GM23338 (cell line): ENCODE measurements around the gene PIEZO2. TPM values are rescaled to one million over a fixed set of nuclear protein-coding genes. Genes with fewer than 3 reads are reported as not detected.

Source experiments
- ATAC-seq: fragments of 200-7000 bp; cut with Tn5 transposase; 3 replicates; pipeline ENCODE4 v1.9.1; 2020
- DNase-seq: peaks from one replicate; pipeline ENCODE4 v3.0.0-alpha.2; 2015; ENCODE audit warnings: low spot score
- H2AFZ ChIP-seq: fragments of 200-600 bp; sonication (generic); 2 replicates; pipeline ENCODE4 v1.8.0; 2016; ENCODE audit warnings: antibody characterized with exemption, mild to moderate bottlenecking, moderate library complexity
- H3F3A ChIP-seq: fragments of 200-600 bp; sonication (generic); replicated peaks from 2 replicates; pipeline ENCODE4 v1.8.0; 2017; ENCODE audit warnings: antibody characterized with exemption, mixed run types, low read depth
- H3K27ac ChIP-seq: fragments of 200-600 bp; sonication (generic); 2 replicates; pipeline ENCODE4 v1.6.1; 2016; ENCODE audit warnings: low read depth
- H3K27me3 ChIP-seq: fragments of 200-600 bp; sonication (generic); 2 replicates; pipeline ENCODE4 v1.8.0; 2016; ENCODE audit warnings: mild to moderate bottlenecking, mixed run types, moderate library complexity; ENCODE audit not compliant: insufficient read depth
- H3K36me3 ChIP-seq: fragments of 200-600 bp; sonication (generic); 2 replicates; pipeline ENCODE4 v1.8.0; 2016; ENCODE audit warnings: mild to moderate bottlenecking; ENCODE audit not compliant: insufficient read depth
- H3K4me1 ChIP-seq: fragments of 200-600 bp; sonication (generic); 2 replicates; pipeline ENCODE4 v1.8.0; 2016; ENCODE audit warnings: mild to moderate bottlenecking, moderate library complexity; ENCODE audit not compliant: insufficient read depth
- H3K4me2 ChIP-seq: fragments of 200-600 bp; sonication (generic); 2 replicates; pipeline ENCODE4 v1.7.1; 2017; ENCODE audit warnings: mixed run types
- H3K4me3 ChIP-seq: fragments of 200-600 bp; sonication (generic); 2 replicates; pipeline ENCODE4 v1.6.1; 2016; ENCODE audit warnings: mixed run types
- H3K79me2 ChIP-seq: fragments of 200-600 bp; sonication (generic); replicated peaks from 2 replicates; pipeline ENCODE4 v1.8.0; 2017; ENCODE audit warnings: mild to moderate bottlenecking; ENCODE audit not compliant: insufficient read depth
- H3K9me2 ChIP-seq: fragments of 200-600 bp; sonication (generic); 2 replicates; pipeline ENCODE4 v1.8.0; 2017; ENCODE audit not compliant: insufficient read depth
- H4K20me1 ChIP-seq: fragments of 200-600 bp; sonication (generic); replicated peaks from 2 replicates; pipeline ENCODE4 v1.8.0; 2017; ENCODE audit warnings: mild to moderate bottlenecking; ENCODE audit not compliant: insufficient read depth
- H3K27ac Mint-ChIP-seq: 2 replicates; pipeline ENCODE4 v1.8.0; 2020; ENCODE audit warnings: inconsistent platforms, mild to moderate bottlenecking, moderate library complexity, mixed read lengths
- H3K27me3 Mint-ChIP-seq: 3 replicates; pipeline ENCODE4 v1.8.0; 2022; ENCODE audit warnings: low read depth, mild to moderate bottlenecking, moderate library complexity, mixed read lengths, inconsistent platforms; ENCODE audit not compliant: insufficient read depth, poor library complexity
- H3K36me3 Mint-ChIP-seq: 3 replicates; pipeline ENCODE4 v1.8.0; 2021; ENCODE audit warnings: low read depth, mild to moderate bottlenecking, inconsistent platforms, moderate library complexity, mixed read lengths
- H3K4me1 Mint-ChIP-seq: 3 replicates; pipeline ENCODE4 v1.8.0; 2020; ENCODE audit warnings: mild to moderate bottlenecking, inconsistent platforms, mixed read lengths
- H3K4me3 Mint-ChIP-seq: 3 replicates; pipeline ENCODE4 v1.8.0; 2021; ENCODE audit warnings: moderate library complexity, mild to moderate bottlenecking, inconsistent platforms, mixed read lengths
- H3K9me3 Mint-ChIP-seq: 3 replicates; pipeline ENCODE4 v1.8.0; 2020; ENCODE audit warnings: moderate library complexity, mild to moderate bottlenecking, inconsistent platforms, mixed read lengths
- ETS1 ChIP-seq: IDR thresholded peaks from 2 replicates; pipeline ENCODE4 v1.6.1; 2016; ENCODE audit warnings: antibody characterized with exemption
- JUNB ChIP-seq: IDR thresholded peaks from one replicate; pipeline ENCODE4 v1.6.1; 2016; ENCODE audit warnings: antibody characterized with exemption; ENCODE audit not compliant: unreplicated experiment
- POLR2AphosphoS5 ChIP-seq: IDR thresholded peaks from 2 replicates; pipeline ENCODE4 v1.6.1; 2016; ENCODE audit warnings: antibody characterized with exemption, low read depth
- STAT1 ChIP-seq: IDR thresholded peaks from one replicate; pipeline ENCODE4 v1.6.1; 2016; ENCODE audit warnings: antibody characterized with exemption; ENCODE audit not compliant: unreplicated experiment
- ZNF331 ChIP-seq: fragments of 250-450 bp; sonication (Bioruptor Pico); IDR thresholded peaks from 2 replicates; pipeline ENCODE4 v1.5.0; 2020; ENCODE audit warnings: low read depth, mild to moderate bottlenecking, moderate library complexity
- ZNF462 ChIP-seq: fragments of 250-450 bp; sonication (Bioruptor Pico); IDR thresholded peaks from 2 replicates; pipeline ENCODE4 v1.5.0; 2020; ENCODE audit warnings: mild to moderate bottlenecking, moderate library complexity
- polyA plus RNA-seq: library from polyadenylated mRNA; unstranded; fragments of >200 nt; fragmentation: Nextera tagmentation; extraction: Ambion mirVana; gene quantifications from 2 replicates; pipeline ENCODE4 v1.2.1, GENCODE V29; 2016
- total RNA-seq: library from RNA; depleted of rRNA; stranded (reverse); fragments of >200 nt; shearing (Covaris generic); gene quantifications from 2 replicates; pipeline ENCODE4 v1.2.3, GENCODE V29; 2014
- TF ChIP-seq, protein P1 (sequence below), 2 experiments: fragments of 200-600 bp in 1 of 2; sonication (generic) in 1 of 2; conservative IDR thresholded peaks; 2 replicates each; pipeline versions ENCODE4 v1.5.1 to v1.6.1; 2016 to 2017; ENCODE audit warnings: antibody characterized with exemption in 2 of 2, low read depth in 2 of 2, mild to moderate bottlenecking in 2 of 2, moderate library complexity in 1 of 2

The PIEZO2 gene
- total and polyA plus RNA-seq, 2 experiments from 2014 or later: 4.8 to 8.2 TPM

- no peak for TF ChIP-seq ZNF462 (CRISPR knock-in tag)
Measured at GRCh38 chr18:10979411-10979810, 170.0 kb downstream of the PIEZO2 start (continued).

- H3K4me2 ChIP-seq: no peak overlapping the region
- Mint-ChIP-seq H3K27me3 (no peaks in the 10 kb centered on the region), H3K4me3 (no peak overlapping the region), H3K9me3 (no peaks in the 10 kb centered on the region), H3K27ac (no peak overlapping the region), H3K36me3 (peaks cover 11% of the 10 kb centered on the region; the same call in 2 of the 3 replicates), H3K4me1 (peaks cover 6% of the 10 kb centered on the region; the same call in 2 of the 3 replicates)
- no peaks in the 10 kb centered on the region for H3F3A ChIP-seq
- H3K4me1 ChIP-seq: no peaks in the 10 kb centered on the region
- no peak overlapping the region for H3K4me3 ChIP-seq
- no peaks in the 10 kb centered on the region for H3K27me3 ChIP-seq
- DNase-seq: no peak
- H3K36me3 ChIP-seq: no peaks in the 10 kb centered on the region
- H4K20me1 ChIP-seq: no peaks in the 10 kb centered on the region
- no peaks in the 10 kb centered on the region for H3K9me2 ChIP-seq
- H2AFZ ChIP-seq: no peak overlapping the region
- H3K79me2 ChIP-seq: no peaks in the 10 kb centered on the region
- no peak overlapping the region for H3K27ac ChIP-seq
- ATAC-seq: no peak
- TF ChIP-seq, protein P1, sequence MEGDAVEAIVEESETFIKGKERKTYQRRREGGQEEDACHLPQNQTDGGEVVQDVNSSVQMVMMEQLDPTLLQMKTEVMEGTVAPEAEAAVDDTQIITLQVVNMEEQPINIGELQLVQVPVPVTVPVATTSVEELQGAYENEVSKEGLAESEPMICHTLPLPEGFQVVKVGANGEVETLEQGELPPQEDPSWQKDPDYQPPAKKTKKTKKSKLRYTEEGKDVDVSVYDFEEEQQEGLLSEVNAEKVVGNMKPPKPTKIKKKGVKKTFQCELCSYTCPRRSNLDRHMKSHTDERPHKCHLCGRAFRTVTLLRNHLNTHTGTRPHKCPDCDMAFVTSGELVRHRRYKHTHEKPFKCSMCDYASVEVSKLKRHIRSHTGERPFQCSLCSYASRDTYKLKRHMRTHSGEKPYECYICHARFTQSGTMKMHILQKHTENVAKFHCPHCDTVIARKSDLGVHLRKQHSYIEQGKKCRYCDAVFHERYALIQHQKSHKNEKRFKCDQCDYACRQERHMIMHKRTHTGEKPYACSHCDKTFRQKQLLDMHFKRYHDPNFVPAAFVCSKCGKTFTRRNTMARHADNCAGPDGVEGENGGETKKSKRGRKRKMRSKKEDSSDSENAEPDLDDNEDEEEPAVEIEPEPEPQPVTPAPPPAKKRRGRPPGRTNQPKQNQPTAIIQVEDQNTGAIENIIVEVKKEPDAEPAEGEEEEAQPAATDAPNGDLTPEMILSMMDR (conservative IDR thresholded peaks at IDR 0.05; ENCODE audit: low read depth in 2 of 2): no peak
- TF ChIP-seq ETS1 (no peak), STAT1 (no peak), POLR2AphosphoS5 (no peak), JUNB (no peak), ZNF331 (CRISPR knock-in tag) (no peak), ZNF462 (CRISPR knock-in tag) (no peak)
Measured at GRCh38 chr18:10977042-10977441, 172.3 kb downstream of the PIEZO2 start.
